Measurements from ENCODE around the gene IL32. TPM values are rescaled to one million over a fixed set of nuclear protein-coding genes. Genes with fewer than 3 reads are reported as not detected.

IL32 gene
- total and polyA plus RNA-seq, 2 experiments from 2014 or later = 2.3 to 6.1 TPM

DNA sequence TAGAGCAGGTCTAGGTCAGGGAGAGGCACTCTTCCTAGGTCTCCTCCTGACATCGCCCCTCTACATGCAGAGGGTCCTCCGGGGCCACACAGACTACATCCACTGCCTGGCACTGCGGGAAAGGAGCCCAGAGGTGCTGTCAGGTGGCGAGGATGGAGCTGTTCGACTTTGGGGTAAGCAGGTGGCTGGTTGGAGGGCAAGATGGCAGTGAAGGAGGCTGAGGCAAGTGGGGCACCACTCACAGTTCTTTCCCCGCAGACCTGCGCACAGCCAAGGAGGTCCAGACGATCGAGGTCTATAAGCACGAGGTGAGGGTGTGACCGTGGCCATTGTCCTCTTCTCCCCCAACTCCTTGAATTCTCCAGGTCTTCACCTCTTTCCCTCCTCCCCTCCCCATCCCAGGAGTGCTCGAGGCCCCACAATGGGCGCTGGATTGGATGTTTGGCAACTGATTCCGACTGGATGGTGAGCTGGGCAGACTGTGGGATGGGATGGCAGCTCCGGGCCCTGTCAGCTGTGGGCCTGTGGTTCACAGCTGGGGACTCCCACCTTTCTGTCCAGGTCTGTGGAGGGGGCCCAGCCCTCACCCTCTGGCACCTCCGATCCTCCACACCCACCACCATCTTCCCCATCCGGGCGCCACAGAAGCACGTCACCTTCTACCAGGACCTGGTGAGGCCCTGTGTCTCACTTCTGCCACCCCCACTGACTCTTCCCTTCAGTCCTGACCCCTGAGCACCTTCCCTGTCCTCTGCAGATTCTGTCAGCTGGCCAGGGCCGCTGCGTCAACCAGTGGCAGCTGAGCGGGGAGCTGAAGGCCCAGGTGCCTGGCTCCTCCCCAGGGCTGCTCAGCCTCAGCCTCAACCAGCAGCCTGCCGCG lies 38.6 kb upstream of the IL32 start:
- peaks cover 38% of the 10 kb centered on the region for H3K4me1 ChIP-seq (ENCODE audit: insufficient read depth)
- no peak overlapping the region for H2AFZ ChIP-seq
- H3F3A ChIP-seq (replicated peaks; ENCODE audit: low read depth) = peaks cover 51% of the 10 kb centered on the region
- no peak overlapping the region for H3K4me2 ChIP-seq
- no peak for ATAC-seq
- H3K4me3 ChIP-seq = no peak overlapping the region
- H3K36me3 ChIP-seq (ENCODE audit: insufficient read depth) = no peaks in the 10 kb centered on the region
- Mint-ChIP-seq H3K9me3 (no peaks in the 10 kb centered on the region; the same call in 1 of the 3 replicates), H3K27me3 (ENCODE audit: insufficient read depth, low read depth, poor library complexity) (peaks cover 37% of the 10 kb centered on the region), H3K27ac (no peak overlapping the region), H3K4me3 (no peak overlapping the region; the same call in 2 of the 3 replicates), H3K4me1 (peaks cover 34% of the 10 kb centered on the region), H3K36me3 (ENCODE audit: low read depth) (peaks cover 49% of the 10 kb centered on the region)
- no peak for TF ChIP-seq NANOG (IDR thresholded peaks at IDR 0.05; ENCODE audit: borderline replicate concordance)
- no peak for TF ChIP-seq EZH2phosphoT487 (IDR thresholded peaks at IDR 0.05; ENCODE audit: unreplicated experiment)
- TF ChIP-seq, protein P1, sequence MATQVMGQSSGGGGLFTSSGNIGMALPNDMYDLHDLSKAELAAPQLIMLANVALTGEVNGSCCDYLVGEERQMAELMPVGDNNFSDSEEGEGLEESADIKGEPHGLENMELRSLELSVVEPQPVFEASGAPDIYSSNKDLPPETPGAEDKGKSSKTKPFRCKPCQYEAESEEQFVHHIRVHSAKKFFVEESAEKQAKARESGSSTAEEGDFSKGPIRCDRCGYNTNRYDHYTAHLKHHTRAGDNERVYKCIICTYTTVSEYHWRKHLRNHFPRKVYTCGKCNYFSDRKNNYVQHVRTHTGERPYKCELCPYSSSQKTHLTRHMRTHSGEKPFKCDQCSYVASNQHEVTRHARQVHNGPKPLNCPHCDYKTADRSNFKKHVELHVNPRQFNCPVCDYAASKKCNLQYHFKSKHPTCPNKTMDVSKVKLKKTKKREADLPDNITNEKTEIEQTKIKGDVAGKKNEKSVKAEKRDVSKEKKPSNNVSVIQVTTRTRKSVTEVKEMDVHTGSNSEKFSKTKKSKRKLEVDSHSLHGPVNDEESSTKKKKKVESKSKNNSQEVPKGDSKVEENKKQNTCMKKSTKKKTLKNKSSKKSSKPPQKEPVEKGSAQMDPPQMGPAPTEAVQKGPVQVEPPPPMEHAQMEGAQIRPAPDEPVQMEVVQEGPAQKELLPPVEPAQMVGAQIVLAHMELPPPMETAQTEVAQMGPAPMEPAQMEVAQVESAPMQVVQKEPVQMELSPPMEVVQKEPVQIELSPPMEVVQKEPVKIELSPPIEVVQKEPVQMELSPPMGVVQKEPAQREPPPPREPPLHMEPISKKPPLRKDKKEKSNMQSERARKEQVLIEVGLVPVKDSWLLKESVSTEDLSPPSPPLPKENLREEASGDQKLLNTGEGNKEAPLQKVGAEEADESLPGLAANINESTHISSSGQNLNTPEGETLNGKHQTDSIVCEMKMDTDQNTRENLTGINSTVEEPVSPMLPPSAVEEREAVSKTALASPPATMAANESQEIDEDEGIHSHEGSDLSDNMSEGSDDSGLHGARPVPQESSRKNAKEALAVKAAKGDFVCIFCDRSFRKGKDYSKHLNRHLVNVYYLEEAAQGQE (IDR thresholded peaks at IDR 0.05; ENCODE audit: unreplicated experiment) = no peak
- TF ChIP-seq ETS1 (IDR thresholded peaks at IDR 0.05) = no peak
- no peak for TF ChIP-seq JUNB (IDR thresholded peaks at IDR 0.05; ENCODE audit: unreplicated experiment)
- no peak for TF ChIP-seq ZNF114 (CRISPR knock-in tag; IDR thresholded peaks at IDR 0.05)
- no peak for TF ChIP-seq STAT1 (IDR thresholded peaks at IDR 0.05; ENCODE audit: unreplicated experiment)
- TF ChIP-seq POLR2AphosphoS5 (IDR thresholded peaks at IDR 0.05; ENCODE audit: low read depth) = no peak; the same call in 1 of the 2 replicates
- no peak for TF ChIP-seq EZH2 (IDR thresholded peaks at IDR 0.05; ENCODE audit: low read depth, unreplicated experiment)
- no peak for TF ChIP-seq CREB1 (CRISPR knock-in tag; IDR thresholded peaks at IDR 0.05; ENCODE audit: low read depth)
- TF ChIP-seq, protein P2, sequence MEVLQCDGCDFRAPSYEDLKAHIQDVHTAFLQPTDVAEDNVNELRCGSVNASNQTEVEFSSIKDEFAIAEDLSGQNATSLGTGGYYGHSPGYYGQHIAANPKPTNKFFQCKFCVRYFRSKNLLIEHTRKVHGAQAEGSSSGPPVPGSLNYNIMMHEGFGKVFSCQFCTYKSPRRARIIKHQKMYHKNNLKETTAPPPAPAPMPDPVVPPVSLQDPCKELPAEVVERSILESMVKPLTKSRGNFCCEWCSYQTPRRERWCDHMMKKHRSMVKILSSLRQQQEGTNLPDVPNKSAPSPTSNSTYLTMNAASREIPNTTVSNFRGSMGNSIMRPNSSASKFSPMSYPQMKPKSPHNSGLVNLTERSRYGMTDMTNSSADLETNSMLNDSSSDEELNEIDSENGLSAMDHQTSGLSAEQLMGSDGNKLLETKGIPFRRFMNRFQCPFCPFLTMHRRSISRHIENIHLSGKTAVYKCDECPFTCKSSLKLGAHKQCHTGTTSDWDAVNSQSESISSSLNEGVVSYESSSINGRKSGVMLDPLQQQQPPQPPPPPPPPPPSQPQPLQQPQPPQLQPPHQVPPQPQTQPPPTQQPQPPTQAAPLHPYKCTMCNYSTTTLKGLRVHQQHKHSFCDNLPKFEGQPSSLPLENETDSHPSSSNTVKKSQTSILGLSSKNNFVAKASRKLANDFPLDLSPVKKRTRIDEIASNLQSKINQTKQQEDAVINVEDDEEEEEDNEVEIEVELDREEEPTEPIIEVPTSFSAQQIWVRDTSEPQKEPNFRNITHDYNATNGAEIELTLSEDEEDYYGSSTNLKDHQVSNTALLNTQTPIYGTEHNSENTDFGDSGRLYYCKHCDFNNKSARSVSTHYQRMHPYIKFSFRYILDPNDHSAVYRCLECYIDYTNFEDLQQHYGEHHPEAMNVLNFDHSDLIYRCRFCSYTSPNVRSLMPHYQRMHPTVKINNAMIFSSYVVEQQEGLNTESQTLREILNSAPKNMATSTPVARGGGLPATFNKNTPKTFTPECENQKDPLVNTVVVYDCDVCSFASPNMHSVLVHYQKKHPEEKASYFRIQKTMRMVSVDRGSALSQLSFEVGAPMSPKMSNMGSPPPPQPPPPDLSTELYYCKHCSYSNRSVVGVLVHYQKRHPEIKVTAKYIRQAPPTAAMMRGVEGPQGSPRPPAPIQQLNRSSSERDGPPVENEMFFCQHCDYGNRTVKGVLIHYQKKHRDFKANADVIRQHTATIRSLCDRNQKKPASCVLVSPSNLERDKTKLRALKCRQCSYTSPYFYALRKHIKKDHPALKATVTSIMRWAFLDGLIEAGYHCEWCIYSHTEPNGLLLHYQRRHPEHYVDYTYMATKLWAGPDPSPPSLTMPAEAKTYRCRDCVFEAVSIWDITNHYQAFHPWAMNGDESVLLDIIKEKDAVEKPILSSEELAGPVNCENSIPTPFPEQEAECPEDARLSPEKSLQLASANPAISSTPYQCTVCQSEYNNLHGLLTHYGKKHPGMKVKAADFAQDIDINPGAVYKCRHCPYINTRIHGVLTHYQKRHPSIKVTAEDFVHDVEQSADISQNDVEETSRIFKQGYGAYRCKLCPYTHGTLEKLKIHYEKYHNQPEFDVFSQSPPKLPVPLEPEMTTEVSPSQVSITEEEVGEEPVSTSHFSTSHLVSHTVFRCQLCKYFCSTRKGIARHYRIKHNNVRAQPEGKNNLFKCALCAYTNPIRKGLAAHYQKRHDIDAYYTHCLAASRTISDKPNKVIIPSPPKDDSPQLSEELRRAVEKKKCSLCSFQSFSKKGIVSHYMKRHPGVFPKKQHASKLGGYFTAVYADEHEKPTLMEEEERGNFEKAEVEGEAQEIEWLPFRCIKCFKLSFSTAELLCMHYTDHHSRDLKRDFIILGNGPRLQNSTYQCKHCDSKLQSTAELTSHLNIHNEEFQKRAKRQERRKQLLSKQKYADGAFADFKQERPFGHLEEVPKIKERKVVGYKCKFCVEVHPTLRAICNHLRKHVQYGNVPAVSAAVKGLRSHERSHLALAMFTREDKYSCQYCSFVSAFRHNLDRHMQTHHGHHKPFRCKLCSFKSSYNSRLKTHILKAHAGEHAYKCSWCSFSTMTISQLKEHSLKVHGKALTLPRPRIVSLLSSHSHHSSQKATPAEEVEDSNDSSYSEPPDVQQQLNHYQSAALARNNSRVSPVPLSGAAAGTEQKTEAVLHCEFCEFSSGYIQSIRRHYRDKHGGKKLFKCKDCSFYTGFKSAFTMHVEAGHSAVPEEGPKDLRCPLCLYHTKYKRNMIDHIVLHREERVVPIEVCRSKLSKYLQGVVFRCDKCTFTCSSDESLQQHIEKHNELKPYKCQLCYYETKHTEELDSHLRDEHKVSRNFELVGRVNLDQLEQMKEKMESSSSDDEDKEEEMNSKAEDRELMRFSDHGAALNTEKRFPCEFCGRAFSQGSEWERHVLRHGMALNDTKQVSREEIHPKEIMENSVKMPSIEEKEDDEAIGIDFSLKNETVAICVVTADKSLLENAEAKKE (CRISPR knock-in tag; IDR thresholded peaks at IDR 0.05) = no peak
- TF ChIP-seq, protein P3, sequence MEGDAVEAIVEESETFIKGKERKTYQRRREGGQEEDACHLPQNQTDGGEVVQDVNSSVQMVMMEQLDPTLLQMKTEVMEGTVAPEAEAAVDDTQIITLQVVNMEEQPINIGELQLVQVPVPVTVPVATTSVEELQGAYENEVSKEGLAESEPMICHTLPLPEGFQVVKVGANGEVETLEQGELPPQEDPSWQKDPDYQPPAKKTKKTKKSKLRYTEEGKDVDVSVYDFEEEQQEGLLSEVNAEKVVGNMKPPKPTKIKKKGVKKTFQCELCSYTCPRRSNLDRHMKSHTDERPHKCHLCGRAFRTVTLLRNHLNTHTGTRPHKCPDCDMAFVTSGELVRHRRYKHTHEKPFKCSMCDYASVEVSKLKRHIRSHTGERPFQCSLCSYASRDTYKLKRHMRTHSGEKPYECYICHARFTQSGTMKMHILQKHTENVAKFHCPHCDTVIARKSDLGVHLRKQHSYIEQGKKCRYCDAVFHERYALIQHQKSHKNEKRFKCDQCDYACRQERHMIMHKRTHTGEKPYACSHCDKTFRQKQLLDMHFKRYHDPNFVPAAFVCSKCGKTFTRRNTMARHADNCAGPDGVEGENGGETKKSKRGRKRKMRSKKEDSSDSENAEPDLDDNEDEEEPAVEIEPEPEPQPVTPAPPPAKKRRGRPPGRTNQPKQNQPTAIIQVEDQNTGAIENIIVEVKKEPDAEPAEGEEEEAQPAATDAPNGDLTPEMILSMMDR (conservative IDR thresholded peaks at IDR 0.05; ENCODE audit: low read depth in 2 of 2) = no peak
- TF ChIP-seq ZNF331 (CRISPR knock-in tag; IDR thresholded peaks at IDR 0.05; ENCODE audit: low read depth) = no peak
- H3K79me2 ChIP-seq (replicated peaks; ENCODE audit: insufficient read depth) = peaks cover 9% of the 10 kb centered on the region; the same call in 1 of the 2 replicates
- H4K20me1 ChIP-seq (replicated peaks; ENCODE audit: insufficient read depth) = peaks cover 24% of the 10 kb centered on the region
- H3K9me2 ChIP-seq (ENCODE audit: insufficient read depth) = no peaks in the 10 kb centered on the region
- no peak overlapping the region for H3K27ac ChIP-seq (ENCODE audit: low read depth)
- peaks cover 16% of the 10 kb centered on the region for H3K27me3 ChIP-seq (ENCODE audit: insufficient read depth)
- DNase-seq (ENCODE audit: low spot score) = no peak

Measured in GM23338 (cell line).